ENCODE measurements around the gene VSTM2L. TPM values are rescaled to one million over a fixed set of nuclear protein-coding genes. Genes with fewer than 3 reads are reported as not detected.

VSTM2L gene
- total and polyA plus RNA-seq, 3 donors from 2014 or later: 7.3 to 74.7 (median 40.2) TPM

DNA sequence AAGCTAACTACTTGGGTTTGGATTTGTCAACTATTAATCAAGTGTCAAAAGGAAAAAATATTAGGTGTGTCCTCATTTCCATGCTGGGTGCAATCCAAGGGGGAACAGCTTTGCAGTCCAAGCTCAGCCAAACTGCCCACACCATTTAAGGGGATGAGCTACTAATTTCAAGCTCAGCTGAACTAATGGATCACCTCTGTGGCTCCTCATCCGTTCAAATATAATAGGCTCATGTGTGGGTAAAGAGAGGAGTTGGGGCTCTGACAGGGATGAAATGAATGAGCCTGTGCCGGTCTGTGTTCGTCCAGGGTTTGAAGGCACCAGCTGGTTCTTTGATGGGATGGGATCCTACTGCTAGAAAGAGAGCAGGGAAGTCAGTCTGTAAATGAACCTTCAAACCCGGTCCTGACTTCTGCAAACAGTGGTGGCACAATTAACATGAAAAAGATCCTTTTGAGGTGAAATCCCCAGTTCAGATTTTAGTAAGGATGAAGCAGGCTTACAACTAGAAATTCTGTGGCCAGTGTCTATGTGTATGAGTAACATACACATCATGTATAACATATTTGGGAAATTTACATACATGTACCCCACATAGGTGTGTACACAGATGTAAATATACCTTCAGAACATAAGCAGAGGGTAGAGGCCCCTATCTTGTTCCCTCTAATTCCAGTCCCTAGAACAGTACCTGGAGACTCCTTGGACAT lies 88.4 kb downstream of the VSTM2L start:
- H3K27ac ChIP-seq: no peak overlapping the region
- no peak for DNase-seq
- no peak overlapping the region for H3K4me3 ChIP-seq
- 80 to 84% methylated on average over 4 of the region's 4 CpGs for WGBS, 2 donors
- H3K27me3 ChIP-seq: no peaks in the 10 kb centered on the region
- intact Hi-C loops (cut with DNase I; ENCODE audit: low total_unique reads): loop anchor here (10.0 kb wide), 1 partner anchor 427 kb away; no protein-coding TSS in a partner anchor
- TF ChIP-seq, protein P1, sequence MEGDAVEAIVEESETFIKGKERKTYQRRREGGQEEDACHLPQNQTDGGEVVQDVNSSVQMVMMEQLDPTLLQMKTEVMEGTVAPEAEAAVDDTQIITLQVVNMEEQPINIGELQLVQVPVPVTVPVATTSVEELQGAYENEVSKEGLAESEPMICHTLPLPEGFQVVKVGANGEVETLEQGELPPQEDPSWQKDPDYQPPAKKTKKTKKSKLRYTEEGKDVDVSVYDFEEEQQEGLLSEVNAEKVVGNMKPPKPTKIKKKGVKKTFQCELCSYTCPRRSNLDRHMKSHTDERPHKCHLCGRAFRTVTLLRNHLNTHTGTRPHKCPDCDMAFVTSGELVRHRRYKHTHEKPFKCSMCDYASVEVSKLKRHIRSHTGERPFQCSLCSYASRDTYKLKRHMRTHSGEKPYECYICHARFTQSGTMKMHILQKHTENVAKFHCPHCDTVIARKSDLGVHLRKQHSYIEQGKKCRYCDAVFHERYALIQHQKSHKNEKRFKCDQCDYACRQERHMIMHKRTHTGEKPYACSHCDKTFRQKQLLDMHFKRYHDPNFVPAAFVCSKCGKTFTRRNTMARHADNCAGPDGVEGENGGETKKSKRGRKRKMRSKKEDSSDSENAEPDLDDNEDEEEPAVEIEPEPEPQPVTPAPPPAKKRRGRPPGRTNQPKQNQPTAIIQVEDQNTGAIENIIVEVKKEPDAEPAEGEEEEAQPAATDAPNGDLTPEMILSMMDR (IDR thresholded peaks at IDR 0.05): no peak
- TF ChIP-seq POLR2A (IDR thresholded peaks at IDR 0.05): no peak
- H3K4me1 ChIP-seq: peaks cover 47% of the 10 kb centered on the region
- no peaks in the 10 kb centered on the region for H3K36me3 ChIP-seq (ENCODE audit: low read depth, missing control alignments)
- H3K9me3 ChIP-seq: no peaks in the 10 kb centered on the region

- DNase-seq: no peak
- TF ChIP-seq, protein P1 (IDR thresholded peaks at IDR 0.05): no peak
- no peak for TF ChIP-seq POLR2A (IDR thresholded peaks at IDR 0.05)
- no peak overlapping the region for H3K4me3 ChIP-seq
- WGBS, 2 donors: 75 to 81% methylated on average over 4 of the region's 4 CpGs
- H3K9me3 ChIP-seq: no peaks in the 10 kb centered on the region
- H3K27ac ChIP-seq: no peak overlapping the region
- H3K27me3 ChIP-seq: no peaks in the 10 kb centered on the region
- H3K4me1 ChIP-seq: peaks cover 44% of the 10 kb centered on the region
- intact Hi-C loops (cut with DNase I; ENCODE audit: low total_unique reads): loop anchor here (10.0 kb wide), 1 partner anchor 427 kb away; no protein-coding TSS in a partner anchor
- no peaks in the 10 kb centered on the region for H3K36me3 ChIP-seq (ENCODE audit: low read depth, missing control alignments)
Measured at GRCh38 chr20:37991908-37992307, 89.0 kb downstream of the VSTM2L start.

- TF ChIP-seq POLR2A (IDR thresholded peaks at IDR 0.05): no peak
- TF ChIP-seq, protein P1 (IDR thresholded peaks at IDR 0.05): peak in 1 of 3 experiments; percentile 64
- DNase-seq: peak; percentile 58
- no peaks in the 10 kb centered on the region for H3K36me3 ChIP-seq (ENCODE audit: low read depth, missing control alignments)
- no peak overlapping the region for H3K4me3 ChIP-seq
- H3K4me1 ChIP-seq: peaks cover 38% of the 10 kb centered on the region
- intact Hi-C loops (cut with DNase I; ENCODE audit: low total_unique reads): loop anchor here (10.0 kb wide), 1 partner anchor 428 kb away; no protein-coding TSS in a partner anchor
- H3K27me3 ChIP-seq: no peaks in the 10 kb centered on the region
- no peaks in the 10 kb centered on the region for H3K9me3 ChIP-seq
- no peak overlapping the region for H3K27ac ChIP-seq
- WGBS, 2 donors: 46 to 60% methylated on average over 5 of the region's 5 CpGs
Measured at GRCh38 chr20:37992802-37993409, 90.0 kb downstream of the VSTM2L start.

GRCh38 chr20:37994512-37994911 lies 91.6 kb downstream of the VSTM2L start:
- WGBS, 2 donors: 72 to 96% methylated on average over 4 of the region's 4 CpGs
- TF ChIP-seq POLR2A (IDR thresholded peaks at IDR 0.05): no peak
- TF ChIP-seq, protein P1 (IDR thresholded peaks at IDR 0.05): no peak
- Histone ChIP-seq H3K4me3 (no peak overlapping the region), H3K36me3 (ENCODE audit: low read depth, missing control alignments) (no peaks in the 10 kb centered on the region), H3K4me1 (peaks cover 36% of the 10 kb centered on the region), H3K9me3 (no peaks in the 10 kb centered on the region), H3K27ac (no peak overlapping the region), H3K27me3 (no peaks in the 10 kb centered on the region)
- no peak for DNase-seq
- intact Hi-C loops (cut with DNase I; ENCODE audit: low total_unique reads): loop anchor here (10.0 kb wide), 1 partner anchor 430 kb away; no protein-coding TSS in a partner anchor

Other genes starting within 250 kb of the VSTM2L start
- gene CTNNBL1, start 209.1 kb upstream of the VSTM2L start, total RNA-seq: 10 to 100 TPM; 50.4 to 61.0 TPM
- gene CTNNBL1, start 209.1 kb upstream of the VSTM2L start, polyA plus RNA-seq (ENCODE audit: insufficient read depth, low read depth, low replicate concordance): 119 TPM
- 10 to 100 TPM; 26.0 to 30.5 TPM for gene TTI1, start 130.3 kb downstream of the VSTM2L start, total RNA-seq
- 24.1 TPM for gene TTI1, start 130.3 kb downstream of the VSTM2L start, polyA plus RNA-seq (ENCODE audit: insufficient read depth, low read depth, low replicate concordance)
- 10 to 100 TPM; 41.9 to 50.5 TPM for gene RPRD1B, start 130.6 kb downstream of the VSTM2L start, total RNA-seq
- gene RPRD1B, start 130.6 kb downstream of the VSTM2L start, polyA plus RNA-seq (ENCODE audit: insufficient read depth, low read depth, low replicate concordance): 30.4 TPM

All from testis (tissue), 3 donors.